ENCODE results near the gene DOK6. TPM values are rescaled to one million over a fixed set of nuclear protein-coding genes. Genes with fewer than 3 reads are reported as not detected.
A peak's percentile ranks its signal among the peaks of the same experiment; 100 is the strongest.

DOK6 gene
- total and polyA plus RNA-seq, 2 of the 13 experiments (the other 11 are each of a cell fraction or from before 2014, with no cell fraction given) = 17.0 to 17.2 TPM

GRCh38 chr18:69752737-69753380, 352.2 kb downstream of the DOK6 start (continued):
- TF ChIP-seq ZNF746 (CRISPR knock-in tag; IDR thresholded peaks at IDR 0.05) = peak; percentile 34; the same call in 1 of the 2 replicates
- TF ChIP-seq IRF1 (CRISPR knock-in tag; IDR thresholded peaks at IDR 0.05; ENCODE audit: low read depth) = no peak
- no peak for TF ChIP-seq SMAD9 (CRISPR knock-in tag; IDR thresholded peaks at IDR 0.05)
- TF ChIP-seq LRRFIP1 (CRISPR knock-in tag; conservative IDR thresholded peaks at IDR 0.05) = no peak
- TF ChIP-seq CHCHD3 (CRISPR knock-in tag; IDR thresholded peaks at IDR 0.05) = no peak
- no peak; the same call in 1 of the 2 replicates for TF ChIP-seq AHR (CRISPR knock-in tag; IDR thresholded peaks at IDR 0.05)
- no peak for TF ChIP-seq SOX6 (IDR thresholded peaks at IDR 0.05)
- TF ChIP-seq SOX6 (CRISPR knock-in tag; IDR thresholded peaks at IDR 0.05) = peak; percentile 98
- no peak for TF ChIP-seq NR0B2 (CRISPR knock-in tag; IDR thresholded peaks at IDR 0.05)
- TF ChIP-seq ZNF350 (CRISPR knock-in tag; IDR thresholded peaks at IDR 0.05; ENCODE audit: borderline replicate concordance, low read depth) = no peak
- TF ChIP-seq TCF12 (IDR thresholded peaks at IDR 0.05) = no peak
- no peak; the same call in 1 of the 2 replicates for TF ChIP-seq TCF12 (CRISPR knock-in tag; IDR thresholded peaks at IDR 0.05)
- TF ChIP-seq ZNF263 (CRISPR knock-in tag; IDR thresholded peaks at IDR 0.05) = no peak
- no peak for TF ChIP-seq IRF9 (CRISPR knock-in tag; IDR thresholded peaks at IDR 0.05; ENCODE audit: borderline replicate concordance)
- TF ChIP-seq HNRNPLL (IDR thresholded peaks at IDR 0.05; ENCODE audit: low read depth, low read length, poor library complexity, severe bottlenecking) = no peak
- TF ChIP-seq ADNP (CRISPR knock-in tag; IDR thresholded peaks at IDR 0.05) = no peak
- no peak for TF ChIP-seq MED8 (CRISPR knock-in tag; IDR thresholded peaks at IDR 0.05; ENCODE audit: insufficient replicate concordance)
- 0 out of 2 replicates have a peak, but pooled peaks have one; percentile 44 for TF ChIP-seq MIER3 (CRISPR knock-in tag; IDR thresholded peaks at IDR 0.05; ENCODE audit: borderline replicate concordance)
- TF ChIP-seq NRL (CRISPR knock-in tag; IDR thresholded peaks at IDR 0.05; ENCODE audit: borderline replicate concordance) = no peak
- peak; percentile 55; the same call in 1 of the 2 replicates for TF ChIP-seq ZNF501 (CRISPR knock-in tag; IDR thresholded peaks at IDR 0.05)
- peak; percentile 94; the same call in 1 of the 2 replicates for TF ChIP-seq ZNF710 (CRISPR knock-in tag; IDR thresholded peaks at IDR 0.05; ENCODE audit: borderline replicate concordance)
- TF ChIP-seq MAFG (CRISPR knock-in tag; IDR thresholded peaks at IDR 0.05) = no peak
- no peak for TF ChIP-seq GABPB1 (CRISPR knock-in tag; IDR thresholded peaks at IDR 0.05)
- TF ChIP-seq MEIS2 (CRISPR knock-in tag; IDR thresholded peaks at IDR 0.05) = no peak
